A673 (cell line): Measurements from ENCODE around the gene MGAT5B. TPM values are rescaled to one million over a fixed set of nuclear protein-coding genes. Genes with fewer than 3 reads are reported as not detected.

ENCODE experiments used
- BruUV-seq: library from RNA; stranded (reverse); fragments of 400-500 nt; replicated peaks from 2 replicates; lab custom pipeline; 2021; lab: Mats Ljungman, UMichigan
- CTCF ChIA-PET: fragments of 300-600 bp; sonication (Branson Sonifier 250); formaldehyde crosslinking; loops from one replicate; lab custom pipeline; 2022; ENCODE audit warnings: antibody characterized with exemption; lab: Charles Lee
- POLR2A ChIA-PET: fragments of 300-600 bp; sonication (Branson Sonifier 250); formaldehyde crosslinking; loops from one replicate; lab custom pipeline; 2022; ENCODE audit warnings: antibody characterized with exemption; ENCODE audit not compliant: low non-redundant PET; lab: Charles Lee
- DNase-seq: peaks from one replicate; pipeline ENCODE4 v3.0.0-alpha.2; 2015; ENCODE audit warnings: low spot score
- H3K27ac ChIP-seq: fragments of 200-600 bp; sonication (generic); 2 replicates; pipeline ENCODE4 v1.5.1; 2016; ENCODE audit warnings: mixed run types, low read depth, mild to moderate bottlenecking, mixed read lengths, antibody characterized with exemption, low read length; ENCODE audit not compliant: poor library complexity, severe bottlenecking
- H3K27me3 ChIP-seq: fragments of 200-600 bp; sonication (generic); replicated peaks from 2 replicates; pipeline ENCODE4 v1.6.1; 2017; ENCODE audit warnings: mixed run types, low read depth, mild to moderate bottlenecking, mixed read lengths, antibody characterized with exemption, low read length; ENCODE audit not compliant: insufficient read depth, poor library complexity
- H3K36me3 ChIP-seq: fragments of 200-600 bp; sonication (generic); 2 replicates; pipeline ENCODE4 v1.6.1; 2016; ENCODE audit warnings: mixed run types, mild to moderate bottlenecking, mixed read lengths, antibody characterized with exemption, low read length; ENCODE audit not compliant: insufficient read depth, poor library complexity, severe bottlenecking
- H3K4me1 ChIP-seq: fragments of 200-600 bp; sonication (generic); 2 replicates; pipeline ENCODE4 v1.6.1; 2017; ENCODE audit warnings: mixed run types, mild to moderate bottlenecking, mixed read lengths, antibody characterized with exemption, low read length; ENCODE audit not compliant: insufficient read depth, poor library complexity, severe bottlenecking
- H3K4me3 ChIP-seq: fragments of 200-600 bp; sonication (generic); 2 replicates; pipeline ENCODE4 v1.5.1; 2016; ENCODE audit warnings: low read depth, mixed run types, mild to moderate bottlenecking, mixed read lengths, low read length; ENCODE audit not compliant: poor library complexity, severe bottlenecking
- H3K9me3 ChIP-seq: fragments of 200-600 bp; sonication (generic); 2 replicates; pipeline ENCODE4 v1.6.1; 2016; ENCODE audit warnings: mixed run types, low read depth, mild to moderate bottlenecking, mixed read lengths, antibody characterized with exemption, low read length; ENCODE audit not compliant: poor library complexity, severe bottlenecking
- EZH2 ChIP-seq: fragments of 200-600 bp; sonication (generic); IDR thresholded peaks from 2 replicates; pipeline ENCODE4 v1.6.1; 2017; ENCODE audit warnings: borderline replicate concordance, low read depth, mild to moderate bottlenecking, mixed read lengths, antibody characterized with exemption, low read length; ENCODE audit not compliant: poor library complexity, severe bottlenecking
- intact Hi-C: fragments of 100-400 bp; cut with micrococcal nuclease; formaldehyde crosslinking; loops from one replicate; pipeline ENCODE4 v1.10.0; 2022; ENCODE audit not compliant: unreplicated experiment
- total RNA-seq: library from RNA; stranded (reverse); gene quantifications from 2 replicates; pipeline ENCODE4 v1.2.3, GENCODE V29; 2021
- TF ChIP-seq, protein P1 (sequence below): fragments of 300-800, 200-600 bp; sonication (generic); conservative IDR thresholded peaks from 2 replicates; pipeline ENCODE4 v1.5.1; 2017; ENCODE audit warnings: low read depth, mild to moderate bottlenecking, antibody characterized with exemption, low read length, moderate library complexity, mixed read lengths

Gene MGAT5B
- total RNA-seq, 1 experiment from 2014 or later = 1.1 TPM

- no peaks in the 10 kb centered on the region for H3K36me3 ChIP-seq
- H3K27ac ChIP-seq = no peak overlapping the region
- BruUV-seq = no TSS peak
- POLR2A ChIA-PET = interaction anchor here (0.6 kb wide), 1 partner anchor 12 kb away, joined by 3 read pairs; no protein-coding TSS in a partner anchor
- intact Hi-C loops = no loop called here
- no peaks in the 10 kb centered on the region for H3K9me3 ChIP-seq
- no peaks in the 10 kb centered on the region for H3K27me3 ChIP-seq
- TF ChIP-seq EZH2 = no peak
- TF ChIP-seq, protein P1, sequence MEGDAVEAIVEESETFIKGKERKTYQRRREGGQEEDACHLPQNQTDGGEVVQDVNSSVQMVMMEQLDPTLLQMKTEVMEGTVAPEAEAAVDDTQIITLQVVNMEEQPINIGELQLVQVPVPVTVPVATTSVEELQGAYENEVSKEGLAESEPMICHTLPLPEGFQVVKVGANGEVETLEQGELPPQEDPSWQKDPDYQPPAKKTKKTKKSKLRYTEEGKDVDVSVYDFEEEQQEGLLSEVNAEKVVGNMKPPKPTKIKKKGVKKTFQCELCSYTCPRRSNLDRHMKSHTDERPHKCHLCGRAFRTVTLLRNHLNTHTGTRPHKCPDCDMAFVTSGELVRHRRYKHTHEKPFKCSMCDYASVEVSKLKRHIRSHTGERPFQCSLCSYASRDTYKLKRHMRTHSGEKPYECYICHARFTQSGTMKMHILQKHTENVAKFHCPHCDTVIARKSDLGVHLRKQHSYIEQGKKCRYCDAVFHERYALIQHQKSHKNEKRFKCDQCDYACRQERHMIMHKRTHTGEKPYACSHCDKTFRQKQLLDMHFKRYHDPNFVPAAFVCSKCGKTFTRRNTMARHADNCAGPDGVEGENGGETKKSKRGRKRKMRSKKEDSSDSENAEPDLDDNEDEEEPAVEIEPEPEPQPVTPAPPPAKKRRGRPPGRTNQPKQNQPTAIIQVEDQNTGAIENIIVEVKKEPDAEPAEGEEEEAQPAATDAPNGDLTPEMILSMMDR = no peak
- H3K4me1 ChIP-seq = no peaks in the 10 kb centered on the region
- H3K4me3 ChIP-seq = no peak overlapping the region
- CTCF ChIA-PET = no interaction called here
- no peak for DNase-seq
Measured at GRCh38 chr17:76922084-76922483, 53.9 kb downstream of the MGAT5B start.

DNA sequence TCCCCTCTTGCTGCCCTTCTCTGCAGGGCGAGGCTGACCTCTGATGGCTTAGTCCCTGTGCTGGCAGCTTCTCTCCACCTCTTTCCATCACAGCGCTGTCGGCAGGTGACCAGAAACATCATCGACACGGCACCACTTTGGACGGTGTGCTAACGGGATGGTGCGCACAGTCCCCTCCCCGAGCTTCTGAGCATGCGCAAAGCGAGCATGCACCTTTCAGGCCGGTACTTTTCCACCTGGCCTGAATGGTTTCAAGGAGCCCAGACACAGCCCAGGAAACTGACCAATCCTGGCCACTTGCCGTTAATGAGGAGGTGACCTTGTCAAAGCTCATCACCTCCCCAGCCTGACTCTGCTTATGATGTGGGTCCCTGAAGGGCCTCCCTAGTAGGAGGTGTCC, 54.8 kb downstream of the MGAT5B start:
- POLR2A ChIA-PET = interaction anchor here (0.6 kb wide), 1 partner anchor 10 kb away, joined by 4 read pairs; no protein-coding TSS in a partner anchor
- intact Hi-C loops = no loop called here
- BruUV-seq = no TSS peak
- Histone ChIP-seq H3K4me1 (no peaks in the 10 kb centered on the region), H3K4me3 (no peak overlapping the region), H3K27me3 (no peaks in the 10 kb centered on the region), H3K27ac (no peak overlapping the region), H3K9me3 (no peaks in the 10 kb centered on the region), H3K36me3 (no peaks in the 10 kb centered on the region)
- no peak for TF ChIP-seq EZH2
- TF ChIP-seq, protein P1 = no peak
- CTCF ChIA-PET = no interaction called here
- no peak for DNase-seq

DNA sequence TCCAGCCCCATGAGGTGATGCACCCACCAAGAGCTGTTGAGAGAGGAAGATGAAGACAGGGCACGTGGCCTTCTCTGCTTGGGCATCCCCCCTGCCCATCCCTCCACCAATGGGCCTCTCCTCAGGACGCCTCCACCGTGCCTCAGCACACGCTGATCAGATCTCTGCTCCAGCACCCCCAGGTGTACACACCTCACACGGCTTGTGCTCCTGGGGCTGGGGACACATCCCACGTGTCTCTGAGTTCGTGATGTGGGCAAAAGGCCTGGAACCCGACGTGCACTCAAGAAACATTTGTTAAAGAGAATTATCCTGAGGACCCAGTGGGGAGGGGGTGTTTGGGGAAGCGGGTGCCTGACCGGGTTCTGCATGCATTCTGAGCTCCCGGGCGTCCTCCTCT, 55.3 kb downstream of the MGAT5B start:
- CTCF ChIA-PET = no interaction called here
- no peak for TF ChIP-seq EZH2
- TF ChIP-seq, protein P1 = no peak
- Histone ChIP-seq H3K4me3 (no peak overlapping the region), H3K27ac (no peak overlapping the region), H3K9me3 (no peaks in the 10 kb centered on the region), H3K27me3 (no peaks in the 10 kb centered on the region), H3K4me1 (no peaks in the 10 kb centered on the region), H3K36me3 (no peaks in the 10 kb centered on the region)
- intact Hi-C loops = no loop called here
- no peak for DNase-seq
- no TSS peak for BruUV-seq
- POLR2A ChIA-PET = interaction anchor here (0.6 kb wide), 1 partner anchor 9 kb away, joined by 4 read pairs; no protein-coding TSS in a partner anchor
